A549 treated with Hydrocortisone at 1 μM for 4 hours (cell line): ENCODE measurements around the gene TMEM107. TPM values are rescaled to one million over a fixed set of nuclear protein-coding genes. Genes with fewer than 3 reads are reported as not detected.

Source experiments
- total RNA-seq: library from RNA; stranded (reverse); fragments of 200-300 nt; extraction: Qiagen RNA extraction; gene quantifications from 5 replicates; pipeline ENCODE4 v1.2.3, GENCODE V29; 2022

Gene TMEM107
- 20.0 to 21.8 TPM (median 20.6 TPM) in 5 replicates for total RNA-seq

GRCh38 chr17:8176197-8176940, at the start of gene TMEM107:
TMEM107 (minus strand) TSS chr17:8176380; CDS start chr17:8176286, 94 bp downstream.

DNA sequence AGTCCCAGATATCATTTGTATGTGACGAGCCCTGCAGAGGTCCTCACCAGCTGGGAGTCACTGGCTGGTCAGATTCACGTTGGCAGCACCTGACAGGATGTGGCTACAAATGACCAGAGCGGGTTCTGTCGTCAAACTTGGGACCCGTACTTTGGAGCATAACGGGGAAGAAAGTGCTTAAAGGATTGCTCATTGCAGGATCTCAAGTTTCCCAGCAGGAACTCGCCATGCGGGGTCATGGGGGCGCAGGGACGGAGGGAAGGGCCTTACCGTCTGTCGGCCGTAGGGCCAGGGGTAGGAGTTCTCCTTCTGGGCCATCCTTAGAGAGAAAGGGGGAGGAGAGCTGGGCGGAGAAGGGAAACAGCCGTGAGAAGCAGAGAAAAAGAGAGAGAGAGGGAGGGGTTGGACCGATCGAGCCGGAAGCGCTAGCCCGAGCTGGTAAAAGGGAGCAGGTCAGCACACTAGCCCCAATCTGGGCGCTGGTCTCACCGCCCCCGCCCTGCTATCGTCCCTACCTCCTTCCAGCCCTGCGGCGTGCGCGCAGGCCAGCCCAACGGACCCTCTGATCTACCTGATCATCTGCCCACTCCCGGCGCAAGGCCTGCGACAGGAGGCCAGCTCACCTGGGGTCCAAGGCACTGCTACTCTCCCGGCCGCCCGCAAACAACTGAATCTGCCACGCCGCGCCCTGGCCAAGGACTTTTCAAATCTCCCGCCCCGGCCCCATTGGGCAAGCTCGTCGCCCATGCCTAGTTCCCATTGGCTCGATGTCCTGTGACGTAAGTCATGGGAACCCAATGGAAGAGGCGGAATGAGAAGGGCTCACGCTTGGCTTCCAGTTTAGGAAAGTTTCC, 34.0 kb upstream of the TMEM107 start, which contains the start of gene AURKB:
Gene AURKB (minus strand): TSS at position 669 of the 854 bp plus-strand sequence. CDS start 351 bp downstream, at position 318.

DNA sequence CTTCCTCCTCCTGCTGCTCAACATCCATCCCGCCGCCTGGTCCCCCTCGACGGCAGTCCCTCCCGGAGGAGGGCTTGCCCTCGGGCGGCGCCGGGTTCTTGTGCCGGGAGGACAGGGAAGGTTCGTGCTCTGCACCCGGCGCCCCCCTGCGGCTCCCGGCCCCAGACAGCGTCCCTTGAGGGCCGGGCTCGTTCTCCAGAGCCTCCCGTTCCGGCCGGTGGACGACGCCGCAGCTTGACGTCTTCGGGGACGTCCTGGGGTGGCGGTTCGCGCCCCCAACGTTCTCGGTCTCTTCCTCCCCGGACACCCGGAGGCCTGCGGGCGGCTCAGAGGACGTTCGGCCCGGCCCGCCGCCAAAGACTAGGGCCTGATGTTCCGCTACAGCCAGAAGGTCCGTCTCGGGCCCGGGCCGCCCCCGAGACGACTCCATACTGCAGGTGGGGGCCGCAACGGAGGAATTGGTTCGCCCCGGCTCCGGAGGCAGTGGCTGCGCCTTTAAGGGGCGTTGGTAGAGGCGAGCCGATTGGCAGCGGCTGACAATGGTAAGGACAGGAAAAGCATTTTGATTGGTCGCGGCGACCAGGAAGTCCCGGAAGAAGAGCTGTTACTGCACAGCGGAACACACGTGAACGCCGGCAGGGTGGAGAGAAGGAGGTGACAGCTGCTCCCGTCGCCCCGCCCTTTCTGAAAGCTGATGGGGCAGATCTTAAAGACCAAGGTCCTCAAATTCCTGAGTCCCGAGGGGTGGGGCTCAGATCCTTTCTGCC, 13.7 kb upstream of the TMEM107 start, which contains the start of gene BORCS6:
Gene BORCS6 (minus strand): TSS at position 470 of the 767 bp plus-strand sequence. CDS start 40 bp downstream, at position 430.

GRCh38 chr17:8162233-8162996, 13.8 kb downstream of the TMEM107 start, which contains the start of gene VAMP2:
VAMP2 (minus strand) TSS chr17:8162948; CDS start chr17:8162879, 69 bp downstream.

DNA sequence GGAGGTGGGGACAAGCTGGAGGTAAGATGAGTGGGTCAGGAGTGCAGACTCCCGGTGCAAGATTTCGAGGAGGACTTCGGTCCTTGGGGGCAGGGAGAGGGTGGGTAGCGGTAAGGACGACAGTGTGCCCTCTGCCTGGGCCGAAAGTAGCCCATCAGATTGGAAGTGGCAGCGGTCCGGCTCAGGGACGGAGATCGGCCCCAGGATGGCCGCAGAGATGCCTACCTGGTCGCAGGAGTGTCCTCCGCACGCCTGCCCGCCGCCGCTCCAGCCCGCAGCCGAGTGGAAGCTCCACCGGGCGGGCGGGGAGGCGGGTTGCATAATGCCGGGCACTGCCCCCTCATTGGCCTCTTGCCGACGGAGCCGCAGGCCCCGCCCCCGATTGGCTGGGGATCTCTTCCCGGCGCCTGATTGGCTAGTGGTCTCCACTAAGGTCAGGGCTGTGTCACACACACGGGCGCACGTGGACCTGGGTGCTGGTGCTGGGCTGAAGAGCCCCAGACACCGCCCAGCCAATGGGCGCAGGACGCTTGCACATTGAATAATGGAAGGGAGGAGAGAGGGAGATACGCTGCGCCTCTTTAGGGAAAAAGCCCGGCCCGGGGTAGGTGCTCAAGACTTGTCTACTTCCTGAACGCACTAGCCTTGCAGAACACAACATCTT, 23.9 kb downstream of the TMEM107 start, which contains the start of gene PER1:
Gene PER1 (minus strand): TSS at position 293 of the 664 bp plus-strand sequence. CDS start 1,698 bp downstream, outside the sequence.

DNA sequence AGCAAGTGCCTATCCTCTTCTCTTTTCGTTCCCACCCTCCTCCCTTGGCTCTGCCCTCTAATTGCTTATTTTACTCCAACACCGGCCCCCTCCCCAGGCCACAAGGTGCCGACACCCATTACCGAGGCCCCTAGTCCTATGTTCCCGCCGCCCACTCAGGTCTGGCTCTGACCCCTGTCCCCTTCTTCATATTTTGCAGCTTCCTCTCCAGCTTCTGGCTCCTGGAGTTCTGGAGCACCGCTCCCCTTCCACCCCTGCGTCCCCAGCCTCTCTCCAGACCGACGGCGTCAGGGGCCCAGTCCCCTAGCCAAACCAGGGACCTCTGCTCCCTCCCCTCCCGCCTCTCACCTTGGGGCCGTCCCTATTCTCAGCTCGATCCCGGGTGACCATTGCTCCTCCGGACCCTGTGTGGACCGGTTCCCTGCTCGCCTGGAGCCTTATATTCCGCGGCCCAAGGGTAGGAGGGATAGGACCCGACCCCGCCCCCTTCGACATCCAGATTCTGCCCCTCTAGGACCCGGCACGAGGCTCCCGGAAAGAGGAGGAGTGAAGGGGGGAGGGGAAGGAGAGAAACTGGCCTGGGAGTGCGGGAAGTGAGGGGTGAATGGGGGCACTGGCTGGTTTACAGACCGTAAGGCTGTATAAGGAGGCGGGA, 52.4 kb downstream of the TMEM107 start, which contains the start of gene HES7:
Gene HES7 (minus strand): TSS at position 412 of the 655 bp plus-strand sequence. CDS start 22 bp downstream, at position 390.

Other genes starting within 250 kb of the TMEM107 start
- gene KCNAB3, start 246.5 kb downstream of the TMEM107 start, total RNA-seq: 1.9 to 2.9 TPM (median 2.7 TPM) in 5 replicates
- 302 to 325 TPM (median 321 TPM) in 5 replicates for gene TRAPPC1, start 244.4 kb downstream of the TMEM107 start, total RNA-seq
- 38.2 to 41.1 TPM (median 40.0 TPM) in 5 replicates for gene CNTROB, start 244.2 kb downstream of the TMEM107 start, total RNA-seq
- 0.28 to 0.52 TPM (median 0.36 TPM) in 4 of 5 replicates, not detected in the other for gene GUCY2D, start 173.8 kb downstream of the TMEM107 start, total RNA-seq
- 0.21 to 0.48 TPM (median 0.31 TPM) in 5 replicates for gene ALOX15B, start 137.3 kb downstream of the TMEM107 start, total RNA-seq
- 1.2 to 1.6 TPM (median 1.4 TPM) in 5 replicates for gene ALOX12B, start 88.7 kb downstream of the TMEM107 start, total RNA-seq
- gene ALOXE3, start 57.9 kb downstream of the TMEM107 start, total RNA-seq: 6.3 to 10.0 TPM (median 6.4 TPM) in 5 replicates
- 1.6 to 5.3 TPM (median 4.8 TPM) in 5 replicates for gene HES7, start 52.3 kb downstream of the TMEM107 start, total RNA-seq
- gene PER1, start 24.0 kb downstream of the TMEM107 start, total RNA-seq: 49.3 to 55.5 TPM (median 53.3 TPM) in 5 replicates
- gene VAMP2, start 13.4 kb downstream of the TMEM107 start, total RNA-seq: 23.5 to 31.4 TPM (median 28.1 TPM) in 5 replicates
- gene BORCS6, start 13.8 kb upstream of the TMEM107 start, total RNA-seq: 6.6 to 8.6 TPM (median 8.3 TPM) in 5 replicates
- 137 to 153 TPM (median 149 TPM) in 5 replicates for gene AURKB, start 34.2 kb upstream of the TMEM107 start, total RNA-seq
- 11.4 to 16.1 TPM (median 15.6 TPM) in 5 replicates for gene CTC1, start 71.7 kb upstream of the TMEM107 start, total RNA-seq
- 42.7 to 53.6 TPM (median 45.8 TPM) in 5 replicates for gene PFAS, start 72.9 kb upstream of the TMEM107 start, total RNA-seq
- gene RANGRF, start 112.3 kb upstream of the TMEM107 start, total RNA-seq: 37.7 to 45.8 TPM (median 43.9 TPM) in 5 replicates
- gene SLC25A35, start 119.0 kb upstream of the TMEM107 start, total RNA-seq: 6.0 to 8.8 TPM (median 7.7 TPM) in 5 replicates
- not detected in 5 replicates for gene ARHGEF15, start 133.9 kb upstream of the TMEM107 start, total RNA-seq
- not detected in 5 replicates for gene ODF4, start 163.5 kb upstream of the TMEM107 start, total RNA-seq
- gene RPL26, start 206.8 kb upstream of the TMEM107 start, total RNA-seq: 3,568 to 3,900 TPM (median 3,728 TPM) in 5 replicates
- gene RNF222, start 221.4 kb upstream of the TMEM107 start, total RNA-seq: not detected in 5 replicates